Vagina (tissue), 2 donors: ENCODE measurements around the gene DDB1. TPM values are rescaled to one million over a fixed set of nuclear protein-coding genes. Genes with fewer than 3 reads are reported as not detected.

ENCODE experiments used
- DNase-seq, 2 donors: peaks; one replicate each; pipeline ENCODE4 v3.0.0-alpha.2; 2017; ENCODE audit errors: extremely low spot score in 2 of 2
- H3K27ac ChIP-seq: fragments of 200-600 bp; sonication (generic); one replicate; pipeline ENCODE4 v1.5.1; 2019
- H3K27me3 ChIP-seq: fragments of 200-600 bp; sonication (generic); one replicate; pipeline ENCODE4 v1.5.1; 2019
- H3K36me3 ChIP-seq, 2 donors: fragments of 200-600 bp; sonication (generic); one replicate each; pipeline ENCODE4 v1.5.1; 2017 to 2019
- H3K4me1 ChIP-seq: fragments of 200-600 bp; sonication (generic); one replicate; pipeline ENCODE4 v1.5.1; 2019
- H3K4me3 ChIP-seq, 2 donors: fragments of 200-600 bp; sonication (generic); 1 replicate in 1 of 2; 2 replicates in 1 of 2; pipeline ENCODE4 v1.5.1; 2016 to 2019
- H3K9me3 ChIP-seq: fragments of 200-600 bp; sonication (generic); one replicate; pipeline ENCODE4 v1.5.1; 2019
- CTCF ChIP-seq, 3 experiments: fragments of 450-650 bp in 2 of 3; fragments of 200-600 bp in 1 of 3; sonication (generic) in 1 of 3; IDR thresholded peaks; one replicate each; pipeline ENCODE4 v1.5.1; 2017 to 2019; ENCODE audit warnings: antibody characterized with exemption in 3 of 3, mild to moderate bottlenecking in 2 of 3, moderate library complexity in 2 of 3
- POLR2A ChIP-seq, 2 donors: fragments of 450-650 bp; IDR thresholded peaks; one replicate each; pipeline ENCODE4 v1.6.1; 2017; ENCODE audit warnings: antibody characterized with exemption in 2 of 2, mild to moderate bottlenecking in 2 of 2, moderate library complexity in 2 of 2
- POLR2AphosphoS5 ChIP-seq, 2 donors: sonication (generic); formaldehyde crosslinking; IDR thresholded peaks; one replicate each; pipeline ENCODE4 v1.9.0; 2017; ENCODE audit warnings: antibody characterized with exemption in 2 of 2, mild to moderate bottlenecking in 2 of 2, low read depth in 1 of 2; ENCODE audit not compliant: insufficient read depth in 1 of 2
- intact Hi-C: fragments of 100-400 bp; cut with DNase I; formaldehyde crosslinking; loops from one replicate; pipeline ENCODE4 v1.15.1; 2023
- total RNA-seq: library from RNA; depleted of rRNA; stranded (reverse); fragments of >200 nt; gene quantifications from one replicate; pipeline ENCODE4 v1.2.3, GENCODE V29; 2016

Gene DDB1
- total RNA-seq, 1 donor from 2014 or later, result 132 TPM

DNA sequence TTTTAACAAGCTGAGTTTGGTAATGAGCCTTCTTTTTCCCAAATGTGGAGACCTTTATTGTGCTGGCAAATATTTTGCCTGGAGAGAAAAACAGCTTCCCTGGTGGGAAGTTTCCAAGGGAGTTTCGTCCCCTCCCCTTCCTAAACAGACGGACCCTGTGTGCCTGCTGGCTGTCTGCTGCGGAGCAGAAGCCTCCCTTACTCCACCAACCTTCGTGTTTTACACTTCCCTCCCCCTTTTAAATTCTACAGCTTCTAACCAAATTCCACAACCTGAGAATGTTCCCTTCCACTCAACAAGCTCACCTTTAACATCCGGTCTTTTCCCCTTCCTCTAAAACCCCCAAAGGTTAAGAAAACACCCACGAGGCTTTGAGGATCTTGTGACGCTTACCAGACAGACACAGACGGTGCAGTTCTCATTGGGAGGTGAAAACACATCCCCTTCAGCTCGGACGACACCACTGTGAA, 54.9 kb downstream of the DDB1 start:
- Histone ChIP-seq H3K36me3 (no peaks in the 10 kb centered on the region), H3K27me3 (no peaks in the 10 kb centered on the region), H3K27ac (no peak overlapping the region), H3K4me3 (no peak overlapping the region), H3K4me1 (peaks cover 7% of the 10 kb centered on the region), H3K9me3 (no peaks in the 10 kb centered on the region)
- DNase-seq, result no peak
- TF ChIP-seq POLR2AphosphoS5 (IDR thresholded peaks at IDR 0.05; ENCODE audit: insufficient read depth in 1 of 2, low read depth in 1 of 2) (no peak), POLR2A (IDR thresholded peaks at IDR 0.05) (no peak), CTCF (IDR thresholded peaks at IDR 0.05) (no peak)
- intact Hi-C loops, result no loop called here

DNA sequence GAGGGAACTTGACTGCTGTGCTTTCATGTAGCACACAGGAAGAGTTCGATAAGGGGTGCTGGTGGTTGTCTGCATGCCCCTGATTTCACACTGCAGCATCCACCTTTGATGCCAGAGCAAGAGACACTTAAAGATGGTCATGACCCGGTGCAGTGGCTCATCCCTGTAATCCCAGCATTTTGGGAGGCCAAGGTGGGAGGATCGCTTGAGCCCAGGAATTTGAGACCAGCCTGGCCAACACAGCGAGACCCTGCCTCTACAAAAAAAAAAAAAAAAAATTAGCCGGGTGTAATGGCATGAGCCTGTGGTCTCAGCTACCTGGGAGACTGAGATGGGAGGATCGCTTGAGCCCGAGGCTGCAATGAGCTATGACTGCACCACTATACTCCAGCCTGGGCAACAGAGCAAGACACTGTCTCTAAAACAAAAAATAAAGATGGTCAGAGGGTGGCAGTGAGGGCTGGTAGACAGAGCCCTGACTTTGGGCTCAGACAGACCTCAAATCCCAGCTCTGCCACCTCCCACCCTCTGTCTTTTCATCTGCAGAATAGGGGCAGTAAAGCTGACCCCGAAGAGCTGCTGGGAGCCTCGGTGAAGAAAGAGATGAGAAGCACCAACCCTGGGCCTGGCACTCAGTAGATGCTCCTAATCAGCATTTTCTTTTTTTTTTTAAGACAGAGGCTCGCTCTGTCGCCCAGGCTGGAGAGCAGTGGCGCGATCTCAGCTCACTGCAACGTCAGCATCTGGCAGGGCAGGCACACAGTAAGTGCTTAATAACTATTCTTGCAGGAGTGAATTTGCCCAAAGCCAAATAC, 55.5 kb downstream of the DDB1 start:
- Histone ChIP-seq H3K27me3 (no peaks in the 10 kb centered on the region), H3K27ac (no peak overlapping the region), H3K9me3 (no peaks in the 10 kb centered on the region), H3K4me3 (no peak overlapping the region), H3K36me3 (no peaks in the 10 kb centered on the region), H3K4me1 (peaks cover 7% of the 10 kb centered on the region)
- intact Hi-C loops, result no loop called here
- DNase-seq, result no peak
- TF ChIP-seq CTCF (IDR thresholded peaks at IDR 0.05) (no peak), POLR2AphosphoS5 (IDR thresholded peaks at IDR 0.05; ENCODE audit: insufficient read depth in 1 of 2, low read depth in 1 of 2) (no peak), POLR2A (IDR thresholded peaks at IDR 0.05) (no peak)

GRCh38 chr11:61275191-61275590, 57.7 kb downstream of the DDB1 start:
- Histone ChIP-seq H3K36me3 (no peaks in the 10 kb centered on the region), H3K4me3 (no peak overlapping the region), H3K27me3 (no peaks in the 10 kb centered on the region), H3K9me3 (no peaks in the 10 kb centered on the region), H3K27ac (no peak overlapping the region), H3K4me1 (peaks cover 7% of the 10 kb centered on the region)
- no peak for DNase-seq
- intact Hi-C loops, result no loop called here
- TF ChIP-seq POLR2A (IDR thresholded peaks at IDR 0.05) (no peak), POLR2AphosphoS5 (IDR thresholded peaks at IDR 0.05; ENCODE audit: insufficient read depth in 1 of 2, low read depth in 1 of 2) (no peak), CTCF (IDR thresholded peaks at IDR 0.05) (no peak)

GRCh38 chr11:61274084-61274483, 58.8 kb downstream of the DDB1 start:
- H3K36me3 ChIP-seq, result no peaks in the 10 kb centered on the region
- H3K9me3 ChIP-seq, result no peaks in the 10 kb centered on the region
- H3K27ac ChIP-seq, result no peak overlapping the region
- TF ChIP-seq CTCF (IDR thresholded peaks at IDR 0.05), result no peak
- TF ChIP-seq POLR2A (IDR thresholded peaks at IDR 0.05), result no peak
- no peak for TF ChIP-seq POLR2AphosphoS5 (IDR thresholded peaks at IDR 0.05; ENCODE audit: insufficient read depth in 1 of 2, low read depth in 1 of 2)
- H3K4me1 ChIP-seq, result peaks cover 7% of the 10 kb centered on the region
- DNase-seq, result no peak
- no peak overlapping the region for H3K4me3 ChIP-seq
- no peaks in the 10 kb centered on the region for H3K27me3 ChIP-seq
- intact Hi-C loops, result no loop called here
